ENCODE measurements around the gene NECAB3. TPM values are rescaled to one million over a fixed set of nuclear protein-coding genes. Genes with fewer than 3 reads are reported as not detected.
A peak's percentile ranks its signal among the peaks of the same experiment; 100 is the strongest.

The NECAB3 gene
- total and polyA plus RNA-seq, 2 of the 13 experiments (the other 11 are each of a cell fraction or from before 2014, with no cell fraction given), result 61.5 to 65.5 TPM

- FAIRE-seq (no peak), DNase-seq (ENCODE audit: low spot score) (no peak), ATAC-seq (peak; percentile 6)
- Histone ChIP-seq H3K79me2 (ENCODE audit: insufficient read depth, low read length) (no peaks in the 10 kb centered on the region), H3K36me3 (replicated peaks in 1 of 2; ENCODE audit: control insufficient read depth in 1 of 2, insufficient read depth in 2 of 2, low read length in 2 of 2) (no peaks in the 10 kb centered on the region), H2AFZ (ENCODE audit: low read length) (no peak overlapping the region), H3K4me3 (replicated peaks in 1 of 3; ENCODE audit: insufficient read depth in 1 of 3, low read depth in 2 of 3, low read length in 3 of 3) (no peak overlapping the region), H3K9me3 (ENCODE audit: low read length) (no peaks in the 10 kb centered on the region), H3K4me2 (ENCODE audit: low read depth, low read length) (peak overlapping the region; percentile 43), H3K4me1 (ENCODE audit: insufficient read depth, low read length) (peaks cover 83% of the 10 kb centered on the region), H4K20me1 (ENCODE audit: insufficient read depth, low read length) (no peaks in the 10 kb centered on the region), H3K27ac (ENCODE audit: extremely low read length, insufficient read depth, low read length) (no peak overlapping the region), H3K27me3 (ENCODE audit: control insufficient read depth in 1 of 2, insufficient read depth in 2 of 2, low read length in 2 of 2) (peaks cover 2 to 4% of the 10 kb centered on the region in 2 experiments; a peak in 2 of 5 replicates), H3K9ac (ENCODE audit: insufficient read depth, low read depth, low read length) (no peak overlapping the region)
- in situ Hi-C loops (cut with HindIII; ENCODE audit: extremely low pct_ligation_motif_present, low pct_unique_long_range_greater_than_20kb), result no loop called here
- intact Hi-C loops (cut with micrococcal nuclease; ENCODE audit: unreplicated experiment), result no loop called here
- TF ChIP-seq GPBP1L1 (CRISPR knock-in tag; IDR thresholded peaks at IDR 0.05), result no peak
- TF ChIP-seq IRF2 (CRISPR knock-in tag; IDR thresholded peaks at IDR 0.05), result peak; percentile 13; the same call in 1 of the 2 replicates
- TF ChIP-seq HDAC1 (CRISPR knock-in tag; IDR thresholded peaks at IDR 0.05), result 0 out of 2 replicates have a peak, but pooled peaks have one; percentile 3
- TF ChIP-seq TEAD2 (CRISPR knock-in tag; IDR thresholded peaks at IDR 0.05), result no peak
- TF ChIP-seq ZNF770 (CRISPR knock-in tag; IDR thresholded peaks at IDR 0.05), result 0 out of 2 replicates have a peak, but pooled peaks have one; percentile 32
- TF ChIP-seq ZNF512B (CRISPR knock-in tag; IDR thresholded peaks at IDR 0.05; ENCODE audit: borderline replicate concordance), result peak; percentile 81; the same call in 1 of the 2 replicates
- 0 out of 2 replicates have a peak, but pooled peaks have one; percentile 1 for TF ChIP-seq BCL6 (CRISPR knock-in tag; IDR thresholded peaks at IDR 0.05)
- peak; percentile 3; the same call in 1 of the 2 replicates for TF ChIP-seq SALL1 (CRISPR knock-in tag; IDR thresholded peaks at IDR 0.05)
- 0 out of 2 replicates have a peak, but pooled peaks have one; percentile 25 for TF ChIP-seq SRY (CRISPR knock-in tag; IDR thresholded peaks at IDR 0.05)
- TF ChIP-seq KLF12 (CRISPR knock-in tag; IDR thresholded peaks at IDR 0.05; ENCODE audit: borderline replicate concordance), result no peak
- TF ChIP-seq CHD4 (IDR thresholded peaks at IDR 0.05; ENCODE audit: borderline replicate concordance, low read length), result 0 out of 2 replicates have a peak, but pooled peaks have one; percentile 52
- TF ChIP-seq TBX2 (CRISPR knock-in tag; IDR thresholded peaks at IDR 0.05; ENCODE audit: borderline replicate concordance), result 0 out of 2 replicates have a peak, but pooled peaks have one; percentile 27
- CTCF ChIA-PET (ENCODE audit: low intra/inter-chr PET ratio, low total read pairs), result no interaction called here
- POLR2A ChIA-PET, result no interaction called here
- no TSS peak for BruUV-seq (replicated peaks)
- WGBS (ENCODE audit: low lambda C conversion rate), result 4% methylated on average over 1 of the region's 1 CpG
Observed at GRCh38 chr20:33711446-33711738, 37.2 kb upstream of the NECAB3 start.
